GM18873 (cell line): Measurements from ENCODE around the gene SRPK1.

Source experiments
- ATAC-seq: cut with Tn5 transposase; IDR thresholded peaks from one replicate; pipeline ENCODE4 v1.9.1; 2021; ENCODE audit warnings: mild to moderate bottlenecking, moderate library complexity, moderate number of reproducible peaks; ENCODE audit not compliant: unreplicated experiment, low FRiP score

Gene SRPK1

DNA sequence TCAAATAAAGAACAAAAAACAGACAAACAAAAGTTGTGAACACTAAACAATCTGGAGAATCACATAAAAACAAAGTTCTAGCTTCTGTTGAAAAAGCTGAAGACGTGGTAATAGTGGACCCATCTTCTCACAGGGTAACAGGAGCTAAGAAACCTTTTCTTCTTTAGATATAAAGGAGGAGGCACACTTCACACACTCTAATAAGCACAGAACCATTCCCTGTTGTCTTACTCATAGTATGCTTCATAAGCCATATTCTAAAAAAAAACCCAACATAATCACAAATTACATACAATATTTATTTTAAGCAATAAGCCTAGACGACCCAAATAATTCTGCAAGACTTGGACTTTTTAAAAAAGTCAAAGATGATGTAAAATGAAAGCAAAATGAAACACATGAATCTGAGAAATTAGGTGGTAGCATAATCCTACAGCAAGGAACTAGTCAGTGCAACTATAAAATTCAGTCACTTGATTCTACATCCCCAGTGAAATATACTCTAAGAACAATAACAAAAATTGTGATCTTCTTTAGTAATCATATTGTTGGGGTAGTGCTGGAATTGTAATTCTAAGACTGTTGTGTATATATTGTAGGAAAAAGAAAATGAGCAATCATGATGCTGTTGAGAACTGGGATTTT lies 15.6 kb downstream of the SRPK1 start:
- no peak for ATAC-seq

DNA sequence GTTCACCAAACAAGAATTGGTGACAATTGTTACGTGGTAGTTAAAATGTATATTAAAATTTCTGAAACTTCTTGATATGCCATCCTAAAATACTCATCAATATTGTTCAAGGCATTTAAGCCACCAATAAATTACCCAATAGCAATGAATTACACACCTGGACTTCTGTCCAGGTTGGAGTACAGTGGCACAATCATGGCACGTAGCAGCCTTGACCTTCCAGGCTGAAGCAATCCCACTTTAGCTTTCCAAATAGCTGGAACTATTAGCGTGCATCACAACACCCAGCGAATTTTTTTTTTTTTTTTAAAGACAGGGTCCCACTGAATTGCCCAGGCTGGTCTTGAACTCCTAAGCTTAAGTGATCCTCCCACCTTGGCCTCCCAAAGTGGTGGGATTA lies 17.2 kb downstream of the SRPK1 start:
- no peak for ATAC-seq

DNA sequence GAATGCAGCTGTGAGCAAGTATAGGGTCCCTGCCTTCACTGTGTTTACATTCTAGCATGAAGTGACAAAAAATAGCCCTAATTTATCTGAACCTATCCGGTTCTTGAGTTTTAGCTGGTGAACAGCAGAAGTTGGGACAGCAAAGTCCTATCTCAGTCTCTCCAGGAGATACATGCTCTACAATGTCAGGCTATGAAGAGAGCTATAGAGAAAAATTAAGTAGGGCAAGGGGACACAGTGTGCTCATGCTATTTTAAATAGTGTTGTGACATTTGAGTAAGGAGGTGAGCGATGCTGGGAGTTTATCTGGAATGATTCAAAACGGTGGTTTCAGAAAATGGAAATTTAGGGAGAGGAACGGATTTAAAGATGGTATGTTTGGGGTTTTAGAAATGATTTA lies 20.4 kb downstream of the SRPK1 start:
- ATAC-seq = no peak

DNA sequence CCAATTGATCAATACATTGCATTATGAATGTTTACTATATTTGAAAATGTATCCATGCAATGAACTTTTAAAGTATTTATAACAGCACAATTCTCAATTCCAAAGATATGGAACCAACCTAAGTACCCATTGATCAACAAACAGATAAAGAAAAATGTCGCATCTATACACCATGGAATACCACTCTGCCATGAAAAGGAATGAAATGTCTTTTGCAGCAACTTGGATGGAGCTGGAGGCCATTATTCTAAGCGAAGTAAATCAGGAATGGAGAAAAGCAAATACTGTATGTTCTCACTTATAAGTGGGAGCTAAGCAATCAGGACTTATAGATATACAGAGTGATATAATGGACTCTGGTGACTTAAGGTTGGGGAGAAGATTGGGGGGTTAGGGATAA lies 22.9 kb downstream of the SRPK1 start:
- ATAC-seq = no peak

DNA sequence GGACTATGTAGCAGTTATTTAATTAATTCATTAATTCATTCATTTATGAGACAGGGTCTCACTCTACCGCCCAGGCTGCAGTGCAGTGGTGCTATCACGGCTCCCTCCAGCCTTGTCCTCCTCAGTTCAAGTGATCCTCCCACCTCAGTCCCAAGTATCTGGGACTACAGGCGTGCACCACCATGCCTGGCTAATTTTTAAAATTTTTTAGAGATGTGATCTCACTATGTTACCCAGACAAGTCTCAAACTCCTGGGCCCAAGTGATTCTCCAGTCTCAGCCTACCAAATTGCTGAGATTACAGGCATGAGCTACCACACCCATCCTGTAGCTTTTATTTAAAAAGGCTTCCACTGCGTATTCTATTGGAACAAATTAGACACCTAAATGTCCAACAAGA lies 23.4 kb downstream of the SRPK1 start:
- ATAC-seq = no peak

DNA sequence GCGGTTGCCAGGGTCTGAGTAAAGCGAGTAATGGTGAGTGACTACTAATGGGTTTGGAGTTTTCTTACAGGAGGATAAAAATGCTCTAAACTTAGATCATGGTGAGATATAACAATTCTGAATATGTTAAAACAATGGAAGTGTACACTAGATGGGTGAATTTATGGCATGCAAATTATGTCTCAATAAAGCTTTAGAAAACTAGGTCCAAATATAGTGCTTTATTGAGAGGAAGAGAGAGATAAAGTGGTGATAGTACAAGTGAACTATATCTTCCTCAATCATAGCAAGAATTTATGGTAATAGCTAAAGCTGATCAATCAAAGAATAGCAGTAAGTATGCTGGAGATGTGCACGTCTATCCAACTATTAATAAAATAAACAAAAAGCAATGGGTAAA lies 23.9 kb downstream of the SRPK1 start:
- ATAC-seq = no peak

DNA sequence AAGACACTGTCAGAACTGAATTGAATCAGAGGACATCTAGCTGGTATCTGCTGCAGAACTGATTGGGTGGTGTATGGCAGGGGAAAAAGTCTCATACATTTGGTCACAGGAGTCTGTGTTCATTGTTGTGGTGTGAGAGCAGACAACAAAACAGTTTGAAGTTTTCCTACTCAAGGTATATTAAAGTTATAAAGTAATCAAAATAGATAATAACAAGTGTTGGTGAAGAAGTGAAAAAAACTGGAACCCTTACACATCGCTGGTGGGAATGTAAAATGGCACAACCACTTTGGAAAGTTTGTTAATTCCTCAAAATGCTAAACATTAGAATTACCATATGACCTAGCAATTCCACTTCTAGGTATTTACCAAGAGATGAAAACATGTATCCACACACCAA lies 24.7 kb downstream of the SRPK1 start:
- no peak for ATAC-seq

DNA sequence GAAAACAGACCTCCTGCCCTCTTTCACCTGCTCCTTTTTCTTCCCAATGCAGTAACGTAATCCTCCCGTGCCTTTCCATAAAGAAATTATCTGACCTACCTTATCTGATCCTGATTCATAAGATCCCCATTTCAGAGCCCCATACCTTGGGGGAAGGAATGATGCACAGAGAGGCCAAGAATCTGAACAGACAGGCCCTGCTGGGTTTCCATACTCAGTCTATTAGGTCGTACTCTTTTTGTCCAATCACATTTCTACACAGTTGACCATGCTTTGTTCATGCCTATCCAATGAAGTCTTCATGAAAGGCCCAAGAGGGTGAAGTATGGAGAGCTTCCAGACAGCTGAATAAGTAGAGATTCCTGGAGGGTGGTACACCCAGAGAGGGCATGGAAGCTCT lies 25.3 kb downstream of the SRPK1 start:
- no peak for ATAC-seq

DNA sequence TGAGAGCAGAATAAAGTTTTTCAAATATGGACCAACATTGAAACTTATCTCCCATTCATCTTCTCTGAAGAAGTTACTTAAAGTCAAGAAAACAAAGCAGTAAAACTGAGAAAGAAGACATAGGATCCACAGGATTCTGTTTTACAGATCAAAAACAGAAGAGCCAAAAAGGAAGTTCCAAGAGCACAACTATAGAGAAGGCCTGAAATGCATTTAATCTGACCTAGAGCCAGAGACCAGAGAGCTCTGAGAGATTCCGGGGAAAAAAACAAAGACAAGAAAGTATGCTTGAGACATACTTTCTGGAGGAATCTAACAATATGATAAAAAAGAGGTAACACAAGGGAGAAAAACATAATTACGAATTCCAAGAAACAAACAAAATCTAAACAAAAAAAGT lies 26.1 kb downstream of the SRPK1 start:
- ATAC-seq = no peak

DNA sequence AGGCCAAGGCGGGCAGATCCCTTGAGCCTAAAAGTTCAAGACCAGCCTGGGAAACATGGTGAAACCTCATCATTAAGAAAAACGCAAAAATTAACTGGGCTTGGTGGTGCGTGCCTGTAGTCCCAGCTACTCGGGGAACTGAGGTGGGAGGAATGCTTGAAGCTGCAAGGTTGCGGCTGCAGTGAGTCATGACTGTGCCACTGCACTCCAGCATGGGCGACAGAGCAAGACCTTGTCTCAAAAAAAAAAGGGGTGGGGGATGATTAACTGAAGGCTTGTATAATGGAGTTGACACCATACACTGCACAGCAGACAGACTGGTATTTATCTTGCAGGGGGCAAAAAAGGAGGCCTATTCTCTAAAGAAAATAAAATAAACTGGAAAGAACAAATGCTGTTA lies 27.7 kb downstream of the SRPK1 start:
- ATAC-seq = no peak

DNA sequence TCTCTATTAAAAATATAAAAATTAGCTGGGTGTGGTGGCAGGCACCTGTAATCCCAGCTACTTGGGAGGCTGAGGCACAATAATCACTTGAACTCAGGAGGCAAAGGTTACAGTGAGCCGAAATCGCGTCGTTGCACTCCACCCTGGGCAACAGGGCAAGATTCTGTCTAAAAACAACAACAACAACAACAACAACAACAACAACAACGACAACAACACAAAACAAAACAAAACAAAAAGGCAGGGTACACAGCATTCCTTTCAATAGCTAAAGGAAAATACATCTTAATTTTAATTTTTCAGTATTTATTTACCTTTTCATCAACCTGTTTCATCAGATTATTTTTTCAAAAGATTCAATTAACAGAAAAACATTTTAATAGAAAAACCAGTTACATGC lies 28.4 kb downstream of the SRPK1 start:
- ATAC-seq = no peak

DNA sequence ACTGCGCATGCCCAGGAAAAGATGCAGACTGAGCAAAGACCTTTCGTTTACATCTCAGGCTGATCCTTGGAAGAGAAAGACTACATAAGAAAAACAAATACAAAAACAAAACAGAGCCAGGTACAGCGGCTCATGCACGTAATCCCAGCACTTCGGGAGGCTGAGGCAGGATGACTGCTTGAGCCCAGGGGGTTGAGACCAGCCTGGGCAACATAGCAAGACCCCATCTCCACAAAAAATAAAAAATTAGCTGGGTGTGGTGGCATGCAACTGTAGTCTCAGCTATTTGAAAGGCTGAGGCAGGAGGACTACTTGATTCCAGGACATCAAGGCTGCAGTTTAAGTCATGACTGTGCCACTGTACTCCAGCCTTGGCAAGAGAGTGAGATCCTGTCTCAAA lies 41.7 kb downstream of the SRPK1 start:
- ATAC-seq = no peak

DNA sequence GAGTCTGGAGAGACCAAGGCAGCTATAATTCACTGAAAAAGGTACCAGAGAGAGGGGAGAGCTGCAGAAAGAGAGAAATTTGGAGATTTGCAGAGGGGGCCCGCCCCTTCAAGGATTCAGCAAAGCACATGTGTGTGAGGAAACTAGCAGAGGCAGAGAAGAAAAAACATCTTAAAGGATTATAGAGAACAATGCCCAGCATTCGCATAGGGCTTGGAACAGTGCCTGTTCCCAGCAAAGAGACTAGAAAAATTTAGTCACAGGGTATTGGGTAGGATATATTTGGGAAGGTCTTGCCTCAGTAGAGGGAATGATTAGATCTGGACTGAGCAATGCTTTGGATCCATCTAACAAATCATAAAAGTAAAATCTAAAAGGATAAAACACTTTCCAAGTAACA lies 44.0 kb downstream of the SRPK1 start:
- ATAC-seq = no peak

DNA sequence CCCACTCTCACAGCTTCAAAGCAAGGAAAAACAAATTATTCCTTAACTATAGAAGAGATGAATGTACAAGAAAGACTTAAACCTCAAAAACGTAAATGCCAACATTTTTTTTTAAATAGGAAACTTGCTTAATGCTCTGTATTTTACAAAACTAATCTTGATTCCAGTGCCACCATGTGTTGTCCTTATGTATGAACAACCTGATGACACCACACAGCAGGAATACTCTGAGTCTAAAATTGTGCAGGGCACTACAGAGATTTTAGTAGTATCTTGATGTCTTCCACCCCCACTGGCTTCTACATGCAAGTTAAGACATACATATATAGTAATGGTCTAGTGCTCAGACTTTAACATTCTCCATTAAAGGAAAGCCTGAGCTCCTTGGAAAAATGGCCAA lies 46.2 kb downstream of the SRPK1 start:
- ATAC-seq = no peak

DNA sequence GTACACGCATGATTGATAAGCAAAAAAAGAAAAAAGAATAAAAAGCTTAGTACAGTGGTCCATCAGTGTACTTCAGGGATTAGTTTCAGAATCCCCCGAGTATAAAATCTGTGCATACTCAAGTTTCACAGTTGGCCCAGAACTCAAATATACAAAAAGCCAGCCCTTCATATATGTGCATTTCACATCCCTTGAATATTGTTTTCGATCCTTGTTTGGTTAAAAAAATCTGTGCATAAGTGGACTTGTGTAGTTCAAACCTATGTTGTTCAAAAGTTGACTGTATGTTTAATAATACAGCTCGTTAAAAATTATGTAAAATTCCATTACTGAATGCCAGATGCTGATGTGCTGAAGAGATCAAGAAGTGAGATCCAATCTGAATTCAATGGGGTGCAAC lies 61.5 kb downstream of the SRPK1 start:
- no peak for ATAC-seq

DNA sequence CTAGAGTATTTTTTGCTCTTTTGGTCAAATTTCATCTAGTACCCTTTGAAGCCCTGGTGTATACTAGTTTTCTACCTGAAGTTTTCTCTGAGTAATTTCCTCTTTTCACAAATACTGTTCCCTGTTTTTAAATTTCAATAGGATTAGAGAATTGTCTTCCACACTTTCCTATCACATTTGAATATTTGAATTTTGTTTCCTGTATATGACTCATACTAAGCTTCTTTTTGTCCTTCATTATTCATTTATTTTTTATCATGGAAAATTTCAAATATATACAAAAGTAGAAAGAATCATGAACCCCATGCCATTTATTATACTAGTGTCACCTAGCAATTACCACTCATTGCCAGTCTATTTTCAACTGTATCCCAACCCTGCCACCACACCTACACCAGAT lies 63.0 kb downstream of the SRPK1 start:
- ATAC-seq = no peak

DNA sequence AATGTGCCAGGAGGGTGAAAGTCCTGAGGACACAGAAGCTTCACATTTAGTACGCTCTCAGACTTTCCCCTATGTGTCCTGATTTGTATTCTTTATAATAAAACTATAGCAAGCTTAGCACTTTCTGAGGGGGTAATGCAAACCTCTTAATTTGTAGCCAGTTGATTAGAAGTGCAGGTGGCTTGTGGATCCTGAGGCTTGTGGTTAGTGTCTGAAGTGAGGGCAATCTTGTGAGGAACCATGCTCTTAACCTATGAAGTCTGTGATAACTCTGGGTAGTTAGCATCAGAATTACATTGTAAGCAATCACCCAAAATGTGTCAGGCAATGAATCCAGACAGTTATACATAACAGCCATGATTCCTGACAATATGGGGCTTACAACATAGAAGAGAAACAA lies 64.6 kb downstream of the SRPK1 start:
- ATAC-seq = no peak

DNA sequence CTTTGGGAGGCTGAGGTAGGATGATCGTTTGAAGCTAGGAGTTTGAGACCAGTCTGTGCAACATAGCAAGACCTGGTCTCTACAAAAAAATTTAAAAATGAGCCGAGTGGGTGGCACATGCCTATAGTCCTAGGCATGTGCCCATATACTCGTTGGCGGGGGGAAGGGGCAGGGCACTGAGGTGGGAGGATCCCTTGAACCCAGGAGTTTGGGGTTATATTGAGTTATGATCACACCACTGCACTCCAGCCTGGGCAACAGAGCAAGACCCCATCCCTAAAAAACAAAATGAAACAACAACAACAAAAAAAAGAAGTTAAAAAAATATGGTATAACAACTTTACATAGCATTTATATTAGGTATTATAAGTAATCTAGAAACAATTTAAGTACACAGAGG lies 67.9 kb downstream of the SRPK1 start:
- ATAC-seq = no peak

DNA sequence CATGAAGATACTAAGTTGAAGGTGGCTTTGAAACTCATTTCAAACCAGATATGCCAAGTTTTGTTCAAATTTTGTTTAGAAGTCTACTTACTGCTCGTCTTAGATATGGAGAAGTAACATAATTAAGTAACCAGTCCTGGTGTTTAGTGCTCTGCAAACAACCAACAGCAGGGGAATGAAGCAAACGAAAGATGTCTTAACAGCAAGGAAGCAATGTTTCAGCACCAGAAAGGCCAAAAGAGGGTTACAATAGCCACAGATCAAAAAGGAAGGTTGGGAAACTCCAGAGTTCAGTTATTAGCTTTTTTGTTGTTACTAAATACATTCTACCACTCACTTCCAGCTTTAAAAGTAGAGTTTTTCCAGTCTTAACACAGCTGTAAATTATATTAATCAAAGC lies 70.7 kb downstream of the SRPK1 start:
- no peak for ATAC-seq

DNA sequence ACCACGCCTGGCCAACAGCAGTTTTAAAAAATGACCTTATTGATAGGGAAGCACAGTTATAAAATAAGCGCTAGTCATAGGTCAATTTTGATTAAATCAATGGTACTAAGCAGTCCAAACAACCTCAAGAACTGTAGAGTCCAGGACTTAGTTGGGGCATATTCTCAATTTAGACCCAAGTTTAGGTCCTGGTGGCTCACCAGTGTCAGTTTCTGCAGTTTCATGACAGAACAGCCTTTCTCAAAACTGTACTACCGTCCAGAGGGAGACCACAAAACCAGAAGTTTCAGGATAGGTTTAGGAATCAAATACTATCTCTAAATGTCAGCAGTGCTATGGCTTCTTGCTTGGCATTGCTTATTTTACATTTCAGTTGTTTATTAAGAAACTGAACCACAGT lies 76.6 kb downstream of the SRPK1 start:
- no peak for ATAC-seq

DNA sequence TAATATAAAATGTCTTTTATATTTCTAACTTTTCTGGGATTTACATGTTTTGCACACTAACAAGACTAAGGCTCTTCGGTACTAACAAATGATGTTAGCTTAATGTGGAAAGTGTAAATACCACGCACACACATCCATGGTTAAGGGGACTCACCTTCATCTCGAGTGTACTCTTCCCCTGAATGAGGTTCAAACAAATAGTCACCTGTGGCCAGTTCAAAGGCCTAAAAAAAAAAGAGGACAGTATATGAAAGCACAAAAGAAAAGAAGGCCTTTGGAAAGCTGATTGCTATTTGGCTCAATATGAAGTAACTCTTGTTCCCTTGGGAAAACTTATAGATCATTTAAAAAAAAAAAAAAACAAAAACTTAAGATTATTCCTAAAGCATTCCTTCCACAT lies 78.5 kb downstream of the SRPK1 start:
- ATAC-seq = no peak

DNA sequence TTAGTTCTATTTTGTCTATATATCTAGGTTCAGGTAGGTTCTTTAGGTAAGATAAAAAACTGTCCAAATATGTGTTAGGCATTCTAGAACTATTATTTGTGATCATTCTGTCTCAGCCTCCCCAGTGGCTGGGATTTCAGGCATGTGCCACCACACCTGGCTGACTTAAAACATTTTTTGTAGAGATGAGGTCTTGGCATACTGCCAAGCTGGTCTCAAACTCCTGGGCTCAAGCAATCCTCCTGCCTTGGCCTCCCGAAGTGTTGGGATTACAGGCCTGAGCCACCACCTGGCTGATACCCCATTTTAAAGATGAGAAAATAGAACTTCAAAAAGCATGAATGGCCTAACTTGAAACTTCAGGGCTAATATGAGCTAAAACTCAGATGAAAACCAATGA lies 81.9 kb downstream of the SRPK1 start:
- no peak for ATAC-seq

DNA sequence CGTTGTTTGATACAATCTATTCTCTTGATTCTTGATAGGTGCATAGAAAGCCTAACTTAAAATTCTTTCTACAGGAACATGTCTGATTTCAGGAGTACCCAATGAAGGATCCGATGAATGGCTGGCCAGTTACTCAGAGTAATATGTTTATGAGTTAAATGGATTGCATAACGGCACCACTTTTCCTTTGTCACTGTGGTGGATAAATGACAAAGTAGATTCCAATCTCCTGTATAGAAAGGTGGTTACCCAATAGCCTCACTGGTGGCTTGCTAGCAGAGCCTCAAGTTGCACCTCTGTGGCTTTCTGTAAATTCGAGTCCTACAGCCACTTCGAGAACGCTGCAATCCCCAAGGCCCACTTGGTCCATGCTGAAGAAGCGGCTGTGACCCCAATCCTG lies 87.4 kb downstream of the SRPK1 start:
- no peak for ATAC-seq
